Astrocyte (in vitro differentiated cells and primary cell): ENCODE measurements around the gene CCDC12. TPM values are rescaled to one million over a fixed set of nuclear protein-coding genes. Genes with fewer than 3 reads are reported as not detected.

Source experiments
- DNase-seq: peaks from one replicate; pipeline ENCODE4 v3.0.0-alpha.2; 2010; ENCODE audit warnings: low read depth
- FAIRE-seq: peaks from 2 replicates; lab custom pipeline; 2011; peaks lifted over from hg19 to GRCh38; lab: Jason Lieb, UNC
- H2AFZ ChIP-seq: 2 replicates; pipeline ENCODE4 v1.6.0; 2012; ENCODE audit warnings: low read depth, low read length, inconsistent platforms
- H3K27ac ChIP-seq: 2 replicates; pipeline ENCODE4 v1.5.1; 2011; ENCODE audit warnings: low read depth, low read length, inconsistent platforms
- H3K27me3 ChIP-seq: 2 replicates; pipeline ENCODE4 v1.6.0; 2011; ENCODE audit warnings: low read length, inconsistent platforms; ENCODE audit not compliant: insufficient read depth
- H3K36me3 ChIP-seq: 2 replicates; pipeline ENCODE4 v1.5.1; 2011; ENCODE audit warnings: low read length, inconsistent platforms; ENCODE audit not compliant: insufficient read depth
- H3K4me1 ChIP-seq: 2 replicates; pipeline ENCODE4 v1.5.1; 2011; ENCODE audit warnings: low read length, inconsistent platforms; ENCODE audit not compliant: insufficient read depth
- H3K4me2 ChIP-seq: 2 replicates; pipeline ENCODE4 v1.6.0; 2012; ENCODE audit warnings: low read length, inconsistent platforms
- H3K4me3 ChIP-seq: 2 replicates; pipeline ENCODE4 v1.5.1; 2011; ENCODE audit warnings: low read depth, mild to moderate bottlenecking, low read length, inconsistent platforms; ENCODE audit not compliant: insufficient read depth
- H3K79me2 ChIP-seq: 2 replicates; pipeline ENCODE4 v1.6.0; 2012; ENCODE audit warnings: mild to moderate bottlenecking, low read length, inconsistent platforms; ENCODE audit not compliant: insufficient read depth
- H3K9ac ChIP-seq: 2 replicates; pipeline ENCODE4 v1.6.0; 2012; ENCODE audit warnings: mild to moderate bottlenecking, low read length, inconsistent platforms
- H3K9me3 ChIP-seq: 2 replicates; pipeline ENCODE4 v1.5.1; 2012; ENCODE audit warnings: low read depth, mild to moderate bottlenecking, low read length, inconsistent platforms; ENCODE audit not compliant: insufficient read depth
- H4K20me1 ChIP-seq: 2 replicates; pipeline ENCODE4 v1.6.0; 2012; ENCODE audit warnings: low read length, inconsistent platforms; ENCODE audit not compliant: insufficient read depth
- H3K27ac Mint-ChIP-seq: one replicate; pipeline ENCODE4 v1.8.0; 2021; ENCODE audit warnings: mild to moderate bottlenecking, mixed read lengths; ENCODE audit not compliant: unreplicated experiment
- H3K27me3 Mint-ChIP-seq: one replicate; pipeline ENCODE4 v1.8.0; 2021; ENCODE audit warnings: low read depth, mixed read lengths; ENCODE audit not compliant: unreplicated experiment
- H3K36me3 Mint-ChIP-seq: one replicate; pipeline ENCODE4 v1.8.0; 2021; ENCODE audit warnings: low read depth, mixed read lengths; ENCODE audit not compliant: unreplicated experiment
- H3K4me1 Mint-ChIP-seq: one replicate; pipeline ENCODE4 v1.8.0; 2021; ENCODE audit warnings: low read depth, mixed read lengths; ENCODE audit not compliant: unreplicated experiment
- H3K4me3 Mint-ChIP-seq: one replicate; pipeline ENCODE4 v1.8.0; 2021; ENCODE audit warnings: mild to moderate bottlenecking, moderate library complexity, mixed read lengths; ENCODE audit not compliant: unreplicated experiment
- H3K9me3 Mint-ChIP-seq: one replicate; pipeline ENCODE4 v1.8.0; 2021; ENCODE audit warnings: mild to moderate bottlenecking, mixed read lengths; ENCODE audit not compliant: unreplicated experiment
- CTCF ChIP-seq: IDR thresholded peaks from 2 replicates; pipeline ENCODE4 v1.5.1; 2011; ENCODE audit warnings: low read depth, mild to moderate bottlenecking, inconsistent platforms, low read length, moderate library complexity; ENCODE audit not compliant: insufficient read depth
- EZH2 ChIP-seq: IDR thresholded peaks from 2 replicates; pipeline ENCODE4 v1.6.1; 2012; ENCODE audit warnings: mild to moderate bottlenecking, low read length, inconsistent platforms; ENCODE audit not compliant: insufficient read depth
- total RNA-seq: library from RNA; stranded (reverse); gene quantifications from 2 replicates; pipeline ENCODE4 v1.2.1, GENCODE V29; 2021

Gene CCDC12
- total RNA-seq, 1 donor from 2014 or later = 29.0 TPM

GRCh38 chr3:46915297-46915822, 61.2 kb downstream of the CCDC12 start:
- Histone ChIP-seq H3K27ac (no peak overlapping the region), H3K4me1 (peaks cover 8% of the 10 kb centered on the region), H3K27me3 (no peaks in the 10 kb centered on the region), H4K20me1 (peaks cover 13% of the 10 kb centered on the region), H3K36me3 (peaks cover 24% of the 10 kb centered on the region), H3K9me3 (no peaks in the 10 kb centered on the region), H3K4me3 (no peak overlapping the region), H3K4me2 (no peak overlapping the region), H3K79me2 (no peaks in the 10 kb centered on the region), H2AFZ (no peak overlapping the region), H3K9ac (no peak overlapping the region)
- DNase-seq (no peak), FAIRE-seq (no peak)
- Mint-ChIP-seq H3K27ac (no peak overlapping the region), H3K9me3 (peaks cover 9% of the 10 kb centered on the region), H3K4me3 (no peak overlapping the region), H3K27me3 (no peaks in the 10 kb centered on the region), H3K4me1 (peaks cover 7% of the 10 kb centered on the region), H3K36me3 (peaks cover 30% of the 10 kb centered on the region)
- TF ChIP-seq CTCF = no peak
- TF ChIP-seq EZH2 = no peak

- DNase-seq = no peak
- no peak for FAIRE-seq
- Mint-ChIP-seq H3K9me3 (peaks cover 9% of the 10 kb centered on the region), H3K27ac (no peak overlapping the region), H3K4me3 (no peak overlapping the region), H3K36me3 (peaks cover 30% of the 10 kb centered on the region), H3K27me3 (no peaks in the 10 kb centered on the region), H3K4me1 (peaks cover 7% of the 10 kb centered on the region)
- no peaks in the 10 kb centered on the region for H3K9me3 ChIP-seq
- TF ChIP-seq CTCF (no peak), EZH2 (no peak)
- peaks cover 9% of the 10 kb centered on the region for H3K4me1 ChIP-seq
- no peak overlapping the region for H2AFZ ChIP-seq
- no peak overlapping the region for H3K4me3 ChIP-seq
- H3K27me3 ChIP-seq = no peaks in the 10 kb centered on the region
- H3K9ac ChIP-seq = no peak overlapping the region
- peaks cover 22% of the 10 kb centered on the region for H3K36me3 ChIP-seq
- peaks cover 13% of the 10 kb centered on the region for H4K20me1 ChIP-seq
- no peaks in the 10 kb centered on the region for H3K79me2 ChIP-seq
- H3K27ac ChIP-seq = no peak overlapping the region
- no peak overlapping the region for H3K4me2 ChIP-seq
These were observed 61.7 kb downstream of the CCDC12 start for GRCh38 chr3:46914849-46915248.

- Mint-ChIP-seq H3K9me3 (peaks cover 9% of the 10 kb centered on the region), H3K27me3 (no peaks in the 10 kb centered on the region), H3K36me3 (peaks cover 24% of the 10 kb centered on the region), H3K4me1 (peaks cover 7% of the 10 kb centered on the region), H3K4me3 (no peak overlapping the region), H3K27ac (no peak overlapping the region)
- Histone ChIP-seq H3K9ac (no peak overlapping the region), H3K27me3 (no peaks in the 10 kb centered on the region), H4K20me1 (peaks cover 13% of the 10 kb centered on the region), H2AFZ (no peak overlapping the region), H3K9me3 (no peaks in the 10 kb centered on the region), H3K36me3 (peaks cover 16% of the 10 kb centered on the region), H3K79me2 (no peaks in the 10 kb centered on the region), H3K27ac (no peak overlapping the region), H3K4me1 (peaks cover 21% of the 10 kb centered on the region), H3K4me3 (no peak overlapping the region), H3K4me2 (peak overlapping the region; percentile 24)
- FAIRE-seq (peak; percentile 5), DNase-seq (peak; percentile 66)
- TF ChIP-seq EZH2 = no peak
- no peak for TF ChIP-seq CTCF
These were observed 62.9 kb downstream of the CCDC12 start for GRCh38 chr3:46913644-46914043.
